Thoracic aorta (tissue), 2 donors: ENCODE data around the gene SCN8A. TPM values are rescaled to one million over a fixed set of nuclear protein-coding genes. Genes with fewer than 3 reads are reported as not detected.

Experiments
- ATAC-seq: fragments of 150-250 bp; one replicate; pipeline ENCODE4 v1.8.0; 2017; ENCODE audit warnings: low read depth; ENCODE audit not compliant: insufficient number of reproducible peaks, low FRiP score
- DNase-seq: peaks from one replicate; pipeline ENCODE4 v3.0.0-alpha.2; 2020; ENCODE audit warnings: low spot score
- H3K27ac ChIP-seq, 2 donors: fragments of 200-600 bp; sonication (generic); 1 replicate in 1 of 2; 2 replicates in 1 of 2; pipeline ENCODE4 v1.5.1; 2016; ENCODE audit warnings: mild to moderate bottlenecking in 2 of 2, moderate library complexity in 2 of 2
- H3K27me3 ChIP-seq: fragments of 200-600 bp; sonication (generic); replicated peaks from 2 replicates; pipeline ENCODE4 v1.6.0; 2016; ENCODE audit warnings: mild to moderate bottlenecking; ENCODE audit not compliant: insufficient read depth
- H3K36me3 ChIP-seq: fragments of 200-600 bp; sonication (generic); one replicate; pipeline ENCODE4 v1.5.1; 2016
- H3K4me1 ChIP-seq, 2 donors: fragments of 200-600 bp; sonication (generic); 1 replicate in 1 of 2; 2 replicates in 1 of 2; pipeline versions ENCODE4 v1.5.1 to v1.6.0; 2016; ENCODE audit warnings: low read depth in 2 of 2, mild to moderate bottlenecking in 1 of 2; ENCODE audit not compliant: control insufficient read depth in 1 of 2
- H3K4me3 ChIP-seq: fragments of 200-600 bp; sonication (generic); 2 replicates; pipeline ENCODE4 v1.5.1; 2016; ENCODE audit warnings: mild to moderate bottlenecking
- H3K9me3 ChIP-seq: fragments of 200-600 bp; sonication (generic); 2 replicates; pipeline ENCODE4 v1.5.1; 2016
- CTCF ChIP-seq: fragments of 200-600 bp; sonication (generic); IDR thresholded peaks from one replicate; pipeline ENCODE4 v1.5.1; 2019; ENCODE audit warnings: antibody characterized with exemption
- total RNA-seq, 2 donors: library from RNA; depleted of rRNA; stranded (reverse); fragments of >200 nt; gene quantifications; one replicate each; pipeline versions ENCODE4 v1.1.0 to v1.2.3, GENCODE V29; 2016

Gene SCN8A
- total RNA-seq, 2 donors from 2014 or later = 0.54 TPM; not detected in 1

- Histone ChIP-seq H3K4me1 (peaks cover 0 to 6% of the 10 kb centered on the region in 2 donors), H3K4me3 (no peak overlapping the region), H3K27ac (no peak overlapping the region), H3K36me3 (no peaks in the 10 kb centered on the region), H3K9me3 (no peaks in the 10 kb centered on the region), H3K27me3 (no peaks in the 10 kb centered on the region)
- DNase-seq = no peak
- no peak for ATAC-seq
- TF ChIP-seq CTCF = no peak
These were observed 186.9 kb downstream of the SCN8A start for GRCh38 chr12:51777973-51778372.

GRCh38 chr12:51779876-51780275 lies 188.8 kb downstream of the SCN8A start:
- H3K27ac ChIP-seq = no peak overlapping the region
- no peak for DNase-seq
- no peaks in the 10 kb centered on the region for H3K27me3 ChIP-seq
- TF ChIP-seq CTCF = no peak
- ATAC-seq = no peak
- H3K36me3 ChIP-seq = no peaks in the 10 kb centered on the region
- no peaks in the 10 kb centered on the region for H3K9me3 ChIP-seq
- H3K4me3 ChIP-seq = no peak overlapping the region
- H3K4me1 ChIP-seq = no peaks in the 10 kb centered on the region

GRCh38 chr12:51784688-51785087 lies 193.7 kb downstream of the SCN8A start:
- H3K27ac ChIP-seq = no peak overlapping the region
- no peak for TF ChIP-seq CTCF

GRCh38 chr12:51785906-51786305 lies 194.9 kb downstream of the SCN8A start:
- H3K4me1 ChIP-seq = no peaks in the 10 kb centered on the region
- H3K9me3 ChIP-seq = no peaks in the 10 kb centered on the region
- DNase-seq (no peak), ATAC-seq (no peak)
- no peak overlapping the region for H3K4me3 ChIP-seq
- H3K27ac ChIP-seq = no peak overlapping the region
- H3K36me3 ChIP-seq = no peaks in the 10 kb centered on the region
- no peak for TF ChIP-seq CTCF
- H3K27me3 ChIP-seq = no peaks in the 10 kb centered on the region

More at GRCh38 chr12:51784688-51785087, 193.7 kb downstream of the SCN8A start:
- Histone ChIP-seq H3K27me3 (no peaks in the 10 kb centered on the region), H3K36me3 (no peaks in the 10 kb centered on the region), H3K4me3 (no peak overlapping the region), H3K9me3 (no peaks in the 10 kb centered on the region), H3K4me1 (no peaks in the 10 kb centered on the region)
- ATAC-seq (no peak), DNase-seq (no peak)

GRCh38 chr12:51788876-51789275 lies 197.8 kb downstream of the SCN8A start:
- Histone ChIP-seq H3K9me3 (no peaks in the 10 kb centered on the region), H3K4me3 (no peak overlapping the region), H3K27ac (no peak overlapping the region), H3K36me3 (no peaks in the 10 kb centered on the region), H3K4me1 (no peaks in the 10 kb centered on the region), H3K27me3 (no peaks in the 10 kb centered on the region)
- no peak for TF ChIP-seq CTCF
- ATAC-seq = no peak
- DNase-seq = no peak
